LNCAP (cell line): ENCODE measurements around the gene SLC25A1.

Experiments used
- CTCF ChIP-seq: fragments of 450-650 bp; IDR thresholded peaks from 2 replicates; pipeline ENCODE4 v1.5.1; 2017; ENCODE audit warnings: mild to moderate bottlenecking

Gene SLC25A1

GRCh38 chr22:19213442-19214077 lies 35.0 kb upstream of the SLC25A1 start:
- TF ChIP-seq CTCF = no peak

- TF ChIP-seq CTCF = no peak
These were observed 34.5 kb upstream of the SLC25A1 start for GRCh38 chr22:19213001-19213400.

- TF ChIP-seq CTCF = no peak
These were observed 33.9 kb upstream of the SLC25A1 start for GRCh38 chr22:19212302-19212870.

- no peak for TF ChIP-seq CTCF
These were observed 31.7 kb upstream of the SLC25A1 start for GRCh38 chr22:19210188-19210587.

- TF ChIP-seq CTCF = no peak
These were observed 29.8 kb upstream of the SLC25A1 start for GRCh38 chr22:19208287-19208847.

- TF ChIP-seq CTCF = no peak
These were observed 29.3 kb upstream of the SLC25A1 start for GRCh38 chr22:19207884-19208283.

GRCh38 chr22:19207401-19207808 lies 28.9 kb upstream of the SLC25A1 start:
- TF ChIP-seq CTCF = no peak
